Globus pallidus (tissue), 1 donor: Measurements from ENCODE around the gene TAF1.
A peak's percentile ranks its signal among the peaks of the same experiment; 100 is the strongest.
"Not testable (repeated sequence)": the region's sequence is repeated elsewhere in the genome, so short reads cannot be mapped to it uniquely, and the experiment has no call there.

Experiments
- DNase-seq: peaks from one replicate; pipeline ENCODE4 v3.0.0-alpha.2; 2015; ENCODE audit warnings: low spot score

Gene TAF1

GRCh38 chrX:71365875-71366673 is at the start of gene TAF1:
Gene TAF1, plus strand, starts transcription at chrX:71366357. Its CDS starts 18 bp downstream, at chrX:71366375.
- peak; percentile 96 for DNase-seq

GRCh38 chrX:71316959-71317358 is 49.2 kb upstream of the TAF1 start:
- DNase-seq, result not testable (repeated sequence)

- no peak for DNase-seq
Observed at GRCh38 chrX:71320126-71320525, 46.0 kb upstream of the TAF1 start.

- DNase-seq, result no peak
Observed at GRCh38 chrX:71321731-71322130, 44.4 kb upstream of the TAF1 start.

GRCh38 chrX:71324452-71324851 is 41.7 kb upstream of the TAF1 start:
- not testable (repeated sequence) for DNase-seq

GRCh38 chrX:71326394-71326793 is 39.8 kb upstream of the TAF1 start:
- no peak for DNase-seq

GRCh38 chrX:71349151-71349665 is 16.9 kb upstream of the TAF1 start:
- DNase-seq, result not testable (repeated sequence)

GRCh38 chrX:71349867-71350266 is 16.3 kb upstream of the TAF1 start:
- not testable (repeated sequence) for DNase-seq

- DNase-seq, result not testable (repeated sequence)
Observed at GRCh38 chrX:71352439-71352838, 13.7 kb upstream of the TAF1 start.

- no peak for DNase-seq
Observed at GRCh38 chrX:71364221-71364620, 1.9 kb upstream of the TAF1 start.

- DNase-seq, result no peak
Observed at GRCh38 chrX:71365356-71365874, 742 bp upstream of the TAF1 start.

GRCh38 chrX:71366674-71367256 is 608 bp downstream of the TAF1 start:
- DNase-seq, result peak; percentile 5

- no peak for DNase-seq
Observed at GRCh38 chrX:71367396-71367795, 1.2 kb downstream of the TAF1 start.

- DNase-seq, result no peak
Observed at GRCh38 chrX:71372388-71372787, 6.2 kb downstream of the TAF1 start.

GRCh38 chrX:71378732-71379131 is 12.6 kb downstream of the TAF1 start:
- DNase-seq, result peak; percentile 0

- not testable (repeated sequence) for DNase-seq
Observed at GRCh38 chrX:71391725-71392124, 25.6 kb downstream of the TAF1 start.

- DNase-seq, result no peak
Observed at GRCh38 chrX:71393919-71394318, 27.8 kb downstream of the TAF1 start.

GRCh38 chrX:71396576-71396975 is 30.4 kb downstream of the TAF1 start:
- no peak for DNase-seq

GRCh38 chrX:71400710-71401109 is 34.6 kb downstream of the TAF1 start:
- DNase-seq, result no peak

GRCh38 chrX:71416260-71416659 is 50.1 kb downstream of the TAF1 start:
- not testable (repeated sequence) for DNase-seq

GRCh38 chrX:71420686-71421085 is 54.5 kb downstream of the TAF1 start:
- DNase-seq, result no peak

GRCh38 chrX:71432733-71433132 is 66.6 kb downstream of the TAF1 start:
- no peak for DNase-seq

- no peak for DNase-seq
Observed at GRCh38 chrX:71438750-71439149, 72.6 kb downstream of the TAF1 start.
